ENCODE data around the gene NPR2. TPM values are rescaled to one million over a fixed set of nuclear protein-coding genes. Genes with fewer than 3 reads are reported as not detected.

NPR2 gene
- total RNA-seq, 1 experiment from 2014 or later, result 10.1 TPM

Other genes with a start within 250 kb of the NPR2 start
- 18.9 to 20.4 TPM (median 19.3 TPM) in 3 replicates for gene TESK1, start 186.3 kb upstream of the NPR2 start, total RNA-seq (2021)
- gene CD72, start 173.2 kb upstream of the NPR2 start, total RNA-seq (2021), result 2.9 to 4.6 TPM (median 4.5 TPM) in 3 replicates
- gene SIT1, start 140.7 kb upstream of the NPR2 start, total RNA-seq (2021), result 4.1 to 7.2 TPM (median 5.4 TPM) in 3 replicates
- 23,577 to 25,958 TPM (median 25,042 TPM) in 3 replicates for gene RMRP, start 133.6 kb upstream of the NPR2 start, total RNA-seq (2021)
- gene CCDC107, start 133.3 kb upstream of the NPR2 start, total RNA-seq (2021), result 10.8 to 14.7 TPM (median 14.1 TPM) in 3 replicates
- 23.8 to 26.6 TPM (median 26.5 TPM) in 3 replicates for gene ARHGEF39, start 126.4 kb upstream of the NPR2 start, total RNA-seq (2021)
- 1.0 to 2.1 TPM (median 1.4 TPM) in 3 replicates for gene CA9, start 117.7 kb upstream of the NPR2 start, total RNA-seq (2021)
- 138 to 146 TPM (median 139 TPM) in 3 replicates for gene TPM2, start 101.7 kb upstream of the NPR2 start, total RNA-seq (2021)
- gene TLN1, start 59.4 kb upstream of the NPR2 start, total RNA-seq (2021), result 97.1 to 109 TPM (median 106 TPM) in 3 replicates
- gene CREB3, start 58.9 kb upstream of the NPR2 start, total RNA-seq (2021), result 21.4 to 24.2 TPM (median 23.1 TPM) in 3 replicates
- gene GBA2, start 42.4 kb upstream of the NPR2 start, total RNA-seq (2021), result 85.5 to 104 TPM (median 89.7 TPM) in 3 replicates
- 29.7 to 30.0 TPM (median 30.0 TPM) in 3 replicates for gene RGP1, start 42.3 kb upstream of the NPR2 start, total RNA-seq (2021)
- gene MSMP, start 37.3 kb upstream of the NPR2 start, total RNA-seq (2021), result 1.0 to 2.1 TPM (median 1.2 TPM) in 3 replicates
- gene SPAG8, start 20.7 kb downstream of the NPR2 start, total RNA-seq (2021), result 0.16 to 0.72 TPM (median 0.50 TPM) in 3 replicates
- gene HINT2, start 23.5 kb downstream of the NPR2 start, total RNA-seq (2021), result 33.6 to 42.7 TPM (median 42.1 TPM) in 3 replicates
- 0.11 TPM in 1 of 3 replicates, not detected in the others for gene FAM221B, start 37.1 kb downstream of the NPR2 start, total RNA-seq (2021)
- 9.5 to 10.8 TPM (median 10.2 TPM) in 3 replicates for gene TMEM8B, start 37.6 kb downstream of the NPR2 start, total RNA-seq (2021)
- not detected in 3 replicates for gene OR13J1, start 78.8 kb downstream of the NPR2 start, total RNA-seq (2021)
- 0.41 TPM in 1 of 3 replicates, not detected in the others for gene HRCT1, start 114.6 kb downstream of the NPR2 start, total RNA-seq (2021)
- 0.23 to 0.33 TPM in 2 of 3 replicates, not detected in the other for gene SPAAR, start 117.9 kb downstream of the NPR2 start, total RNA-seq (2021)
- not detected in 3 replicates for gene OR2S2, start 166.6 kb downstream of the NPR2 start, total RNA-seq (2021)
- 9.9 to 11.2 TPM (median 10.3 TPM) in 3 replicates for gene RECK, start 245.3 kb downstream of the NPR2 start, total RNA-seq (2021)

Measured in WTC11 (cell line).